SIG-M5 treated with dmso at 0.1 percent for 504 hours (cell line): ENCODE measurements around the gene MAP4K3.
"Not testable (repeated sequence)": the region's sequence is repeated elsewhere in the genome, so short reads cannot be mapped to it uniquely, and the experiment has no call there.

ENCODE experiments used
- DNase-seq: peaks from one replicate; lab custom pipeline; 2025; ENCODE audit not compliant: unreplicated experiment; lab: John Stamatoyannopoulos, UW

The MAP4K3 gene

DNA sequence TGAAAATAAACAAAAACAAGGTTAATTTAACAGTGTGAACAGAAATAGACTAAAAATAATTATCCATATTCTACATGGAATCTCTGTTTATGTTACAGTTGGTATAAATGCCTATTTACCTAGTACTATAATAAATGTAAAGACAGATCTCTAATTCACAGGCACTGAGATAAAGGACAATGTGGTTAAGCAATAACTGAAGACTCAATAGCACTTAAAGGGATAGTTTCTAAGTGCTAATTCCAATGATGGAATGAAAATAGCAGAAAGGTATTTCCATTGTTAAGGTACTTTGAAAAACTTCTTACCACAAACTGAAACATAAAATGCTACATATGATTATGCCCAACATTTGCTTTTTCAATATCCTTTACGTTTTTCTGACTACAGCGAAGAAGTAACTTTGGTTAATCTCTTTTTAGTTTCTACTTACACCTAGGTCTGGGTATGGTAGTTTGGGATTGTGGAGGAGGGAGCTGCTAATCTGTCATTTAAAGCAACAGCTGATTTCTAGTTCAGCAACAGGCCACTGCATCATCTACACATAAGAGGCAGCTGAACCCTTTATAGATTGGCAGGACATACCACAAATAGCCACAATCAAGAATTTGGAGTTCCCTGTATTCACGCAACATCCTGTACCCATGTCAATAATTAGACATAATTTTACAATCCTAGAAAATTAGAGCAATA lies 27.2 kb downstream of the MAP4K3 start:
- DNase-seq, result no peak

DNA sequence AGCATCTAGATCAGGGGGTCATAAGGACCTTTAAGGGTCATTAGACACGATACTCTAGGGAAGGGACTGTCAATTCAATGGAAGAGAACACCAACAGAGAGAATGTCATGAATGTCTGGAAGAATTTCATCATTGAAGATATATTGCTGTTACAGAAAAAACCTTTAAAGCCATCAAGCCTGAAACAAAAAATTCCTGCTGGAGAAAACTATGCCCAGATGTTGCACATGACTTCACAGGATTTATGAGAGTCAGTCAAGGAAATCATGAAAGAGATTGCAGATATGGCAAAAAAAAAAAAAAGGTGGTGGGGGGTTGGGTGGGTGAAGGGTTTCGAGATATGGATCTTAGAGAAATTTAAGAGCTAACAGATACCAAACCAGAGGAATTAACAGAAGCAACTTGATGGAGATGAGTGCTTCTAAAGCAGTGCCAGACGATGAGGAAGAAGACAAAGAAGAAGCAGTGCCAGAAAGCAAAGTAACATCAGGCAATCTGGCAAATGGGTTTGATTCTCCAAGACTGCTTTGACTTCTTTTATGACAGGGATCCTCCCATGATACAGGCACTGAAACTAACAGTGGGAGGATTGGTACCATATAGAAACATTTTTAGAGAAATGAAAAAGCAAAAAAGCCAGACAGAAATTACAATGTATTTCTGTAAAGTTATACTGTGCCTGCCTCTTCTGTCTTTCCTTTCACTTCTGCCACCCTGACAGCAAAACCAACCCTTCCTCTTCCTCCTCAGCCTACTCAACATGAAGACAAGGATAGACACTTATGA lies 28.5 kb downstream of the MAP4K3 start:
- peak; percentile 67 for DNase-seq

DNA sequence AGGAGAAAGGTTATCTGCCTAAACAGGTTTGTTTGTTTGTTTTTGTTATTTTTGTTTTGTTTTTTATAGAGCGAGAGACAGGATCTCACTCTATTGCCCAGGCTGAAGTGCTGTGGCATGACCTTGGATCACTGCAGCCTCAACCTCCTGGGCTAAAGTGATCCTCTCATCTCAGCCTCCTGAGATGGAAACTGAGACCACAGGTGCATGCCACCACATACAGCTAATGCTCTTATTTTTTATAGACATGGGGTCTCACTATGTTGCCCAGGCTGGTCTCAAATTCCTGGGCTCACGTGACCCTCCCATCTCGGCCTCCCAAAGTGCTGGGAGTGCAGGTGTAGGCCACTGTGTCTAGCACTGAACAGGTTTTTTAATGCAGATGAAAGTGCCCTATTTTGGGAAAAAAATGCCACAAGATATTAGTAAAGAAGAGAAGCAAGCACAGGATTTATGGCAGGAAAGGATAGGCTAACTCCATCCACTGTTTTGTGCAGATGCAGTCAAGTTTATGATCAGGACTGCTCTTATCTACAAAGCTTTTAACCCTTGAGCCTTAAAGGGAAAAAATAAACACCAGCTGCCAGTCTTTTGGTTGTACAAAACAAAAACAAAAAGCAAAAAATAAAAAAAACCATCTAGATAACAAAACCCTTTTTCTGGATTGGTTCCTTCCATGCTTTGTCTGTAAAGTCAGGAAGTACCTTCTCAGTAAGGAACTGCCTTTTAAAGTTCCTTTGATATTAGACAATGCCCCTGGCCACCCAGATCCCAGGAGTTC lies 29.4 kb downstream of the MAP4K3 start:
- no peak for DNase-seq

DNA sequence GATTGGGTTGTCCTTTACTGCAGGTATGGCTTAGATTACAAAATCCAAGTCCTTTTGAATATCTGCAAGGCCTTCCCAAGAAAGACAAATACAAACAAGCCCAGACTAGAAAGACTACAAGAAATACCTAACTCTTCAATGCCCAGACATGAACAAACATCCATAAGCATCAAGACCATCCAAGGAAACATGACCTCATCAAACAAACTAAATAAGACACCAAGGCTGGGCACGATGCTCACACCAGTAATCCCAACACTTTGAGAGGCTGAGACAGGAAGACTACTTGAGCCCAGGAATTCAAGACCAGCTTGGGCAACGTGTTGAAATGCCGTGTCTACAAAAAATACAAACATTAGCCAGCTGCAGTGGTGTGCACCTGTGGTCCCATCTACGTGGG lies 31.7 kb downstream of the MAP4K3 start:
- no peak for DNase-seq

DNA sequence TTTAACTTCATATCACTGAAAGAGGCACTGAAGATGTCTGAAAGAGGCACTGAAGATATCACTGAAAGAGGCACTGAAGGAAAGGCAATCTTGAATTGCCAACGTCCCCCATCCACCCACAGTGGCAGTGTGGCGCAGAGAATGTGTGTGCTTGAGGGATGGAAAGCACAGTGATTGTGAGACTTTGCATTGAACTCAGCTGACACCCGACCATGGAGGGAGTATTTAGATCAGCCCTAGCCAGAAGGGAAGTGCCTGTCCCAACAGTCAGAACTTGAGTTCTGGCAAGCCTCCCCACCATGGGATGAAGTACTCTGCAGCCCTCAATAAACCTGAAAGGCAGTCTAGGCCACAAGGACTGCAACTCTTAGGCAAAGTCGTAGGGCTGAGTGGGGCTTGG lies 33.8 kb downstream of the MAP4K3 start:
- no peak for DNase-seq

DNA sequence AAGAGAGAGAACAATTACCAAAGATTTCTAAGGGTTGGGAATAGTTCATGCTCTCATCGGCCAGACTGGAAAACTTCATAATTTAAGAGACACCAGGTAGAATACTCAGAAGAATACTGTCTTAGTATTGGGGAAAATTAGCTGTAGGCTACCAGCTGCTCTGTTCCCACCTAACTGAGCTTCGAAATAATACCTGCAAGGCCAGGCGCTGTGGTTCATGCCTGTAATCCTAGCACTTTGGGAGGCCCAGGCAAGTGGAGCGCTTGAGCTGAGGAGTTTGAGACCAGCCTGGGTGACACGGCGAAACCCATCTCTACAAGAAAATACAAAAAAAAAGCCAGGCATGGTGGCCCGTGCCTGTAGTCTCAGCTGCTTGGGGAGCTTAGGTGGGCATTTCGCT lies 35.8 kb downstream of the MAP4K3 start:
- DNase-seq, result no peak

DNA sequence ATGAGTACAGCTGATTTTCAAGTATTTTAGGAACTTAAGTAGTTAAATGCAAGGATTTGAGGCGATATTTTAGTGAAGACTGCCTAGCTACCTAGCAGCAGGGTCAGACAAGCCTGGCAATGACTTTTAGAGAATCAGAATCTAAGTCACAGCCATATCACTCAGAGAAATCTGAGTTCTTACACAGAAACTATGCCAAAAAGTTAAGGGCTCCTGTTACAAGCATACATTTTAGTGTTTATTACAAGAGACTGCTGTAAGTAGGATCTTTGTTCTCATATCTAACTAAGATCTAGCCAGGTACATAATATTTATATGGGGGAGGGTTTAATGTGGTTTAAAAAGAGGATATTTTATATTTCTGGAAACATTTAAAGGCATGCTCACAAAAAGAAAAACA lies 37.5 kb downstream of the MAP4K3 start:
- no peak for DNase-seq

DNA sequence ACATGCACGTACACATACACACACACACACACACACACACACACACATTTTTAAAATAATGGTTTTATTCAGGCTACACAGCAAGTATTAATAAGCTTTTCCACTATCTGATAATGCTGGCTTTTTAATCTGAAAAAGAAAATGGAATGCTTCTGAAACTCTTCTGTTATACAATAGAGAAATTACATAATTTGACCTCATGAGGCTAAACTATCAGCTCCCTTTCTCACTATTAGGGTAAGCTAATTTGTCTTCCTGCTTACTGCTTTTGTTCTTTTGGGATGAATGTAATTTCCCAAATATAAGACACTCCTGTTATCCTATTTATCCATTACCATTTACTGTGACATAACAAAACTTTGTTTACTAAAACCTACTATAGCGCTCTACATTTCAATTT lies 41.8 kb downstream of the MAP4K3 start:
- DNase-seq, result no peak

DNA sequence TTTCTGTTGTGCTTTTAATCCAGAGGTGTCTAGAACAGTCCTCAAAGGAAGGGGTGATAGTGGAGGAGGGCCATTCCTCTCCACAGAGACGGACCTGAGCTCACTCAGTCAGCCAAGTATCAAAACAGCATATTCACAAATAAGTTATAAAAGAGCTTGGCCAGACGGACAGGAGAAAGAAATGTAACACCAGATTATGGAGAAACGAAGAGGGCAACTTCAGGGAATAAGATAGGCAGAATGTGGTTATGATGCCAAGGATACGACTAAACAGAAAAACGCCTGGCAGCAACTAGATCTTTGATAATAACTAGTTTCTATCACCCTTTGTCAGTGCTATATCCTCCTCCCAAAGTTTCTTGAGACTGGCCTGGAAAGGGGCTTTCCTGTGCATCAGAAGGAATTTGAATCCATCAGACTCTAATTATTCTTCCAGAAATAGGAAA lies 42.5 kb downstream of the MAP4K3 start:
- DNase-seq, result no peak

DNA sequence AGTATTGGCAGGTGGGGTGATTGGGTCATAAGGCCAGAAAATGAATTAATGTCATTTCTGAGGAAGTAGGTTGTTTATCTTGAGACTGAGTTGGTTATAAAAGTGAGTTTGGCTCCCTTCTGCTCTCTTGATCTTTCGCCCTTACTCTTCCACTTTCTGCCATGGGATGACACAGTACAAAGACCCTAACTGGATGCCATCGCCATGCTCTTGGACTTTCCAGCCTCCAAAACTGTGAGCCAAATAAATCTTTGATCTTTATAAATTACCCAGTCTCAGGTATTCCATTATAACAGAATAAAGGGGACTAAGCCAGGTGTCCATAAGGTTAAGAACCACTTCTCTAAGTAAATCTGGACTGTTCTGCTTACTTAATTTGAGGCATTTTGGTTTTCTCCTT lies 44.4 kb downstream of the MAP4K3 start:
- no peak for DNase-seq

DNA sequence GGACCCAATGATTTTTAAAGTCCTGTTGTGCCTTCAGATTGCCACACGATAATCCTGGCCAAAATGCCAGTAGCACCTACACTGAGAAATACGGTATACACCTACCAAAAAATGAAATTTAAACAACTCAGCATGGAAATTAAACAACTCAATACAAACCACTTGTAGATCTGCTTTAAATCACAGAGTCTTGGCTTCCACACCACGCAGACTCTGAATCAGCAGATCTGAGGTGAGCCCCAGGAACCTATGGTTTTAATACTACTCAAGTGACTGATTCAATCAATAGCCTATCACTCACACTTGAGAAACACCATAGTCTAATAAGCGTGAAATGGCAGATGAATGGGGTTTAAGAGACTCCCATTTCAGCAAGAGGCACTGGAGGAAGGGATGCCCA lies 46.9 kb downstream of the MAP4K3 start:
- no peak for DNase-seq

DNA sequence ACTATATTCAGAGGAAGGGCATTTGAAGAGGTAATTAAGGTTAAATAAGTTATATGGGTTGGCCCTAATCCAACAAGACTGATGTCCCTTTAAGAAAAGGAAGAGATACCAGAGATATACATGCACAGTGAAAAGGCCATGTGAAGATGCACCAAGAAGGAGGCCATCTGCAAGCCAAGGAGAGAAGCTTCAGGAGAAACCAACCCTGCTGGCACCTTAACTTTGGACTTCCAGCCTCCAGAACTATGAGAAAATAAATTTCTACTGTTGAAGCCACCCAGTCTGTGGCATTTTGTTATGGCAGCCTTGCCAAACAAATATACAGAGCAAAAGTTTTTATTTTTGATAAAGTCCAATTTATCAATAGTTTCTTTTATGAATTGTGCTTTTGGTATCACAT lies 51.0 kb downstream of the MAP4K3 start:
- no peak for DNase-seq

DNA sequence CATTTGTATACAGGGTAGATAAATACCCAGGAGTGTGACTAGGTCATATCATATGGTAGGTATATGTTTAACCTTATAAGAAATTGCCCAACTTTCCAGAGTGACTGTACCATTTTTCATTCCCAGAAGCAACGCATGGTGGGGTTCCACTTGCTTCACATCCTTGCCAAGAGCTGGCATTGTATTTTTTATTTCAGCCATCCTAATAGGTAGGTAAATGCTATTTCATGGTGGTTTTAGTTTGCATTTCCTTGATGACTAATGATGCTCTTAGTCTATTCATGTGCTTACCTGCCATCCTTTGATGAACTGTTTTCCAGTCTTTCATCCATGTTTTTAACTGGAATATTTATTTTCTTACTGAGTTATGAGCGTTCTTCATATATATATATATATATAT lies 51.9 kb downstream of the MAP4K3 start:
- no peak for DNase-seq

DNA sequence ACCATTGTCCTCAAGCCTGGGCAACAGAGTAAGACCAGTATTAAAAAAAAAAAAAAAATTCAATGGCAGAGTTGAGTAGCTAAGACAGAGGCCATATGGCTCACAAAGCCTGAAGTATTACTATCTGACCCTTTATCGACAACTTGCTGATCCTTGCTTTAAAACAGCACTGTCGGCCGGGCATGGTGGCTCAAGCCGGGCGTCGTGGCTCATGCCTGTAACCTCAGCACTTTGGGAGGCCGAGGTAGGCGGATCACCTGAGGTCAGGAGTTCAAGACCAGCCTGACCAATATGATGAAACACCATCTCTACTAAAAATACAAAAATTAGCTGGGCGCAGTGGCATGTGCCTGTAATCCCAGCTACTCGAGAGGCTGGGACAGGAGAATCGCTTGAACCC lies 53.0 kb downstream of the MAP4K3 start:
- DNase-seq, result not testable (repeated sequence)

DNA sequence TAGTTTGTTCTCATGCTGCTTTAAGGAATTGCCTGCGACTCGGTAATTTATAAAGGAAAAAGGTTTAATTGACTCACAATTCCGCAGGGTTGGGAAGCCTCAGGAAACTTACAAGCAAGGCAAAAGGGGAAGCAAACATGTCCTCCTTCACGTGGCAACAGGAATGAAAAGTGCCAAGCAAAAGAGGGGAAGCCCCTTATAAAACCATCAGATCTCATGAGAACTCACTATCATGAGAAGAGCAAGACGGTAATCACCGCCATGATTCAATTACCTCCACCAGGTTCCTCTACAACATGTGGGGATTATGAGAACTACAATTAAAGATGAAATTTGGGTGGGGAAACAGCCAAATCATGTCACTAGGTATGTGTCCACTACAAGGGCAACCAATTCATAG lies 53.9 kb downstream of the MAP4K3 start:
- DNase-seq, result no peak

DNA sequence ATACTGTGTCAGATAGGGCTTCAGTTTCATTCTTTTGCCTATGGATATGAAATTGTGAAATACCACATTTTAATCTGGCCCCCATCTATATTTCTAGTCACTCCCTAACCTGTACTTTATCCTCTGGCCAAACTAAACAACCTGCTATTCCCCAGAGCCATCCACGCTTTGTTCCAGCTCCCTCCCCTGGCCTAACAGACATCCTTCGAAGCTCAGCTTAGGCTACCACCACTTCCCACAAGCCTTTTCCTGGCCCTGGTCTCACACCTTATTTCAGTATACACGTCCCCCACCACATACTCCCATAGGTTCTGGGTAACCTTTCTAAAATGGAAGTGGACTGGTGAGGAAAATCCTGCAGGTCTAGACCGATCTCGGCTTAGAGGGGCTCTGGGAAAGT lies 55.4 kb downstream of the MAP4K3 start:
- DNase-seq, result no peak

DNA sequence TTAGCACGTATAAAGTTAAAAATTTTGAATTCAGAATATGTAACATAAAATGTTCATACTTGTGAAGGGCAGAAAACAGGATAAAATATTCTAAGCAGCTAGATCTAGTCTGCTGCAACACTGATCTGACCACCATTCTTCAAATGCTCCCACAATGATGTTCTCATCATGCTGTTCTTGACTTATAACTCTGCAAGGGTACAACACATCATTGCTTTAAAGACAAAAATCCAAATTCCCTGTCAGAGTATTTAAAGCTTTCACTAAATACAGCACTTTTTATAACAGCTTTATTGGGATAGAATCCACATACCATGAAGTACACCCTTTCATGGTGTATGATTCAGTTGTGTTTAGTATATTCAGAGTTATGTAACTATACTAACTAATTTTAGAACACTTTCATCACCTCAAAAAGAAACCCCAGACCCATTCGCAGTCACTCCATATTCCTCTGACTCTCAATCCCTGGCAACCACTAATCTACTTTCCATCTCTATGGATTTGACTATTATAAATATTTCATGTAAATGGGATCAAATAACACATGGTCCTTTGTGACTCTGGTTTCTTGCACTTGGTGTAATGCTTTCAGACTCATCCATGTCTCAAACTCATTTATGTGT lies 56.4 kb downstream of the MAP4K3 start:
- peak; percentile 25 for DNase-seq

DNA sequence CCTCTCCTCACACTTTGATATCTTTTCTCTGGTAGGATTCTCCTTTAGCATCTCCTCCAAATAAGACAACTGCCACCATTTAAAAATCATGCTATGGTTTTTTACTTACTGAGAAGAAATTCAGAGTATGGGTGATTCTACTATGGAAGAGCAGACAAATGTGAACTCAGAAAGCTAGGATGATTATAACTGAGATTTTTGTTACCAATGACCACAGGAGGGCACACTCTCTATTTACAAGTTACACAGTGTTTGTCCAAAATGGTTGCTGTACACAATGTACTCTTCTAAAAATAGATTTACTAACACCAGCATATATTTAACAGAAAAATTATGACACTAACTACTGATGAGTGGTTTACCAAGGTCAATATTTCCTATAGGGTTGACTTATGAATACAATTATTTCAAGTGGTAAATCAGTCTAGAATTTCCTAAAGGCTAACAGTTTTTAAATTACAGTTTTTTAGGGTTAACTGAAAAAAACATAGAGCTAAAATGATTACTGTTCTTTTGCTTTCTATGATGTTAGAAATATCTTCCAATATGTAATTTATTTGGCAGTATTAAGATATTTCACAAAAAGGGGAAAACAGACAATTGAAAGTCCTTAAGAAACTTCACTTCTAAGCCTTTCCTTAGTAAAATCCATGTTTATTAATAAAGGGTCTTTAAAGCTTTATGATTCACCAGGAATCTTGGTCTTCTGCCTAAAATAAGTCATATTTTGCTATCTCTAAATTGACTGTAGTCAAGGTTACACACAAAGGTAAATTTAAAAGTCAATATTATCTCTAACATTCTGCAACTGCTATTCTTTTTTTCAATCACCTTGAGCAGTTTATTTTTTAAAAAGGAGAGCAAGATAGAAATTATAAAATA lies 57.2 kb downstream of the MAP4K3 start:
- DNase-seq, result peak; percentile 58

DNA sequence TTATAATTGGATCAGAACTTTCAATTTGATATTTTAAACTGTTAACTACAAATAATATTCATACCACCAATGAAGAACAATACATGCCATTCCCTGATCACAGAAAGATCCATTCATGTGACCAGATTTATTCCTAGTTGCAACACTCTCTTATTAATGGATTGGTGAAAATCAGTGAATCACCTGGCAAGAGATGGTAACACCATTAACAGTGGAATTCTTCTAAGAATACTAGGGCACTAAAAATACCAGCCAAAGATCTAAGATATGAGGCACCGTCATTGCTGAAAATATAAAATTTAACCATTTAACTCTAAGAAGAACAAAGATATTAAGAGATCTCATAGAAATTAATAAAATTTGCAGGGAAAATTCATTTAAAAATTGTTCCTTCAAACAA lies 58.1 kb downstream of the MAP4K3 start:
- DNase-seq, result no peak

DNA sequence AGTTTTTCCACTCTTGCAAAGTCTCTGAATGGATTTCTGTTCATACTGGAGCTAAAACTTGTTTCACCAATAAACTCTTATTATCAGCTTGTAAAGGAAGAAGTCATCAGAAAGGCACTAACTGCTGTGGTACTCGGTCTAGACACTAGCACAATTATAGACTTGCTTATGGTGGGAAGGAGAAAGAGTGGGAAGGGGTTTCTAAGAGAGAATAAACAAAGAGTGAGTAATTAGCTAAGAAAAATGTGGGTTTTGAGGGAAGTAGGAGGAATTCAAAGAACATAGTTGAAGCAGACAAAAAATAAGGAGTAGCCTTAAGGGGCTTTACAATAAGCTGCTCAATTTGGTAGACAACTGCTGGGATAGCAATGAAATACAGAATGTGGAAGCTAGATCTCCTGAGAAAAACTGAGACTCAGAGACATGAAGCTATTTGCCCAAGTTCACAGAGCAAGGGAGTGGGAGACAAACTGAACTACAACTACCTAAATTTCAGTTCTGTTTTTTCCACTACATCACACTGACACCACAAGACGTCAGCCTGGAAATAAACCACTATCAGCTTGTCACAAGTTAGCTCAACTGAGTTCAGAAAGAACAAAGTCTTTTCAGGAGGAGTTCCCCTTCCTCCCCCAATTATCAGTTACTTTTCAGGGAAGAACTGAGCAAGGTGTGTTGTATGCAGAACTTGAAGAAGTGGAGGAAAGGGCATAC lies 59.7 kb downstream of the MAP4K3 start:
- DNase-seq, result peak; percentile 75
